HEK293T (cell line): Measurements from ENCODE around the gene OCRL.
"Not testable (repeated sequence)": the region's sequence is repeated elsewhere in the genome, so short reads cannot be mapped to it uniquely, and the experiment has no call there.

Experiments used
- CTCF ChIA-PET: fragments of 350-600 bp; formaldehyde crosslinking; extraction: SDS; loops from one replicate; lab custom pipeline; 2021; ENCODE audit warnings: antibody characterized with exemption, inconsistent platforms; lab: Yijun Ruan, JAX
- POLR2A ChIA-PET: fragments of 350-600 bp; formaldehyde crosslinking; extraction: SDS; loops from one replicate; lab custom pipeline; 2020; ENCODE audit warnings: antibody characterized with exemption, inconsistent platforms; lab: Yijun Ruan, JAX
- DNase-seq: peaks from one replicate; pipeline ENCODE4 v3.0.0; 2012; ENCODE audit warnings: mixed read lengths; ENCODE audit errors: extremely low spot score
- ARNT ChIP-seq: fragments of 450-650 bp; IDR thresholded peaks from 2 replicates; pipeline ENCODE4 v1.6.1; 2017; ENCODE audit warnings: mild to moderate bottlenecking
- BHLHE40 ChIP-seq: fragments of 450-650 bp; IDR thresholded peaks from 2 replicates; pipeline ENCODE4 v1.6.1; 2016; ENCODE audit warnings: mild to moderate bottlenecking, moderate library complexity, borderline replicate concordance
- CTBP1 ChIP-seq: fragments of 450-650 bp; IDR thresholded peaks from 2 replicates; pipeline ENCODE4 v1.6.1; 2016; ENCODE audit warnings: borderline replicate concordance
- ELF4 ChIP-seq: fragments of 450-650 bp; IDR thresholded peaks from 2 replicates; pipeline ENCODE4 v1.6.1; 2017; ENCODE audit warnings: antibody characterized with exemption
- FOXA1 ChIP-seq: fragments of 450-650 bp; IDR thresholded peaks from 2 replicates; pipeline ENCODE4 v1.6.1; 2016; ENCODE audit warnings: mild to moderate bottlenecking
- FOXK2 ChIP-seq: fragments of 450-650 bp; IDR thresholded peaks from 2 replicates; pipeline ENCODE4 v1.6.1; 2016; ENCODE audit warnings: mild to moderate bottlenecking
- FOXM1 ChIP-seq: fragments of 450-650 bp; IDR thresholded peaks from 2 replicates; pipeline ENCODE4 v1.6.1; 2017; ENCODE audit warnings: mild to moderate bottlenecking, borderline replicate concordance
- HDGF ChIP-seq: fragments of 450-650 bp; IDR thresholded peaks from 2 replicates; pipeline ENCODE4 v1.6.1; 2017; ENCODE audit warnings: antibody characterized with exemption, borderline replicate concordance
- L3MBTL2 ChIP-seq: fragments of 450-650 bp; conservative IDR thresholded peaks from 2 replicates; pipeline ENCODE4 v1.6.1; 2016; ENCODE audit warnings: mild to moderate bottlenecking
- LEF1 ChIP-seq: fragments of 450-650 bp; IDR thresholded peaks from 2 replicates; pipeline ENCODE4 v1.6.1; 2017; ENCODE audit warnings: mild to moderate bottlenecking, borderline replicate concordance
- NFRKB ChIP-seq: fragments of 450-650 bp; IDR thresholded peaks from 2 replicates; pipeline ENCODE4 v1.6.1; 2016; ENCODE audit warnings: mild to moderate bottlenecking, moderate library complexity
- PKNOX1 ChIP-seq: fragments of 450-650 bp; IDR thresholded peaks from 2 replicates; pipeline ENCODE4 v1.6.1; 2016
- SP1 ChIP-seq: fragments of 450-650 bp; IDR thresholded peaks from 2 replicates; pipeline ENCODE4 v1.6.1; 2017
- SUZ12 ChIP-seq: fragments of 450-650 bp; IDR thresholded peaks from 2 replicates; pipeline ENCODE4 v1.6.1; 2016; ENCODE audit warnings: mild to moderate bottlenecking
- TARDBP ChIP-seq: fragments of 450-650 bp; IDR thresholded peaks from 2 replicates; pipeline ENCODE4 v1.6.1; 2016
- ZNF384 ChIP-seq: fragments of 450-650 bp; IDR thresholded peaks from 2 replicates; pipeline ENCODE4 v1.6.1; 2016

The OCRL gene

DNA sequence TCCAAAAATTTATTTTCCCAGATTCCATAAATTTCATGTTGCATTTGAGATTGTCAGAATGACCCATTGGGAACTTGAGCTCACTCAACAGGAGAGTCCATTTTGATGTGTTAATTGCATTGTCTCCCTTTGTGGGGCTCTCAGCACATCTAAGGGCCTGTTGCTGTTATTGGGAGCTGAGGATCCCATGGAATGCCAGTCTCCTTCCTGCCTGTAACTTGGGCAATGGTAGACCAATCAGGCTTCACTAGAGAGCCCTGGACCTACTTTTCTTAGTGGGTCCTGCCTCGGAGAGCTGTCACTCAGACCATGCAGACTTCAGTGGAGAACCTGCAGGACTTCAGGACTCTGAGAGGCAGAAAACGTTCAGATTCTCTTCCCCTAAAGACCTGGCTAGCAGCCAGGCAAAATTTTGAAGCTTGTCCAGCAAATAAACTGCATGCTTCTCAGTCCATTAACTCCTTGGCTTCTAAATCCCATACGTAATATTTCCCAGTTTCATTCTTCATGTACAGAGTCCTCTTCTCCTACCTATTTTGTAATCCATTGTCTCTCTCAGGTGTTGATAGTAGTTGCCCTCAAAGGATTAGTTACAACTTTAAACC, 25.1 kb downstream of the OCRL start:
- POLR2A ChIA-PET: no interaction called here
- no peak for TF ChIP-seq FOXM1
- TF ChIP-seq HDGF: no peak
- TF ChIP-seq NFRKB: no peak
- no peak for TF ChIP-seq ELF4
- TF ChIP-seq SP1: no peak
- no peak for TF ChIP-seq FOXK2
- TF ChIP-seq FOXA1: no peak
- no peak for TF ChIP-seq CTBP1
- no peak for TF ChIP-seq ZNF384
- TF ChIP-seq ARNT: no peak
- TF ChIP-seq LEF1: no peak

GRCh38 chrX:129566073-129566472, 26.0 kb downstream of the OCRL start:
- ChIA-PET POLR2A (no interaction called here), CTCF (no interaction called here)
- no peak for DNase-seq
- TF ChIP-seq BHLHE40: no peak

More for the DNA sequence above, 25.1 kb downstream of the OCRL start:
- no peak for DNase-seq
- CTCF ChIA-PET: no interaction called here

GRCh38 chrX:129568349-129568748, 28.3 kb downstream of the OCRL start:
- CTCF ChIA-PET: no interaction called here
- POLR2A ChIA-PET: no interaction called here
- no peak for DNase-seq
- TF ChIP-seq SUZ12: no peak
- no peak for TF ChIP-seq TARDBP
- no peak for TF ChIP-seq ZNF384
- no peak for TF ChIP-seq FOXA1
- no peak for TF ChIP-seq FOXM1
- TF ChIP-seq L3MBTL2: no peak
- TF ChIP-seq PKNOX1: no peak
- no peak for TF ChIP-seq HDGF
- TF ChIP-seq SP1: no peak
- no peak for TF ChIP-seq ELF4
- no peak for TF ChIP-seq BHLHE40
- no peak for TF ChIP-seq LEF1
- TF ChIP-seq CTBP1: no peak
- no peak for TF ChIP-seq ARNT

DNA sequence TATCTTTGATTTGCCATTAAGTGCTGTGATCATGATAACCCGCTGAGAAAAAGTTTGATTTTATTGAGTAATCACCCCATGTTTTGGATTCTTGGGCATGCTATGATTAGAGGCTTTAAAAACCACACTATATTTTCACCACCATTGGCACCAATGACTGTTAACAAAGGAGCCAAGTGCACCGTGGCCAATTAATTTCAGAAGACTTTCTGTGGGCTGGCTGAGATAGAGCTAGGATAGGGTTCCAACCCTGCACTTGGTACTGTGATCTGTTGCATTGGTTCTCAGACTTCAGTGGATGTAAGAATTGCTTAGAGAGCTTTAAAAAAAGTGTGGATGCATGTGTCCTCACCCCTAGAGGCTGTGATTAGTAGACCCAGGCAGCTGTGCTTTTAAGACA, 32.4 kb downstream of the OCRL start:
- ChIA-PET POLR2A (interaction anchor here (1.3 kb wide), 1 partner anchor 28 kb away, joined by 3 read pairs; no protein-coding TSS in a partner anchor), CTCF (no interaction called here)
- TF ChIP-seq BHLHE40: no peak
- no peak for TF ChIP-seq SP1
- TF ChIP-seq NFRKB: no peak
- no peak for TF ChIP-seq LEF1
- no peak for TF ChIP-seq FOXK2
- TF ChIP-seq FOXA1: no peak
- no peak for TF ChIP-seq L3MBTL2
- no peak for TF ChIP-seq HDGF
- TF ChIP-seq CTBP1: no peak
- DNase-seq: no peak

DNA sequence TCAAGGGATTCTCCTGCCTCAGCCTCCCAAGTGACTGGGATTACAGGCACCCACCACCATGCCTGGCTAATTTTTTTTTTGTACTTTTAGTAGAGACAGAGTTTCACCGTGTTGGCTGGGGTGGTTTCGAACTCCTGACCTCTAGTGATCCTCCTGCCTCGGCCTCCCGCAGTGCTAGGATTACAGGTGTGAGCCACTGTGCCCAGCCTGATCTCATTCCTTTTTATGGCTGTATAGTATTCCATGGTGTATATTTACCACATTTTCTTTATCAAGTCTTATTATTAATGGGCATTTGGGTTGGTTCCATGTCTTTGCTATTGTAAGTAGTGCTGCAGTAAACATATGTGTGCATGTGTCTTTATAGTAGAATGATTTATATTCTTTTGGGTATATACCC, 33.6 kb downstream of the OCRL start:
- DNase-seq, POLR2A ChIA-PET, CTCF ChIA-PET: not testable (repeated sequence)

- no peak for DNase-seq
- no peak for TF ChIP-seq FOXM1
- no peak for TF ChIP-seq ZNF384
- TF ChIP-seq BHLHE40: no peak
- TF ChIP-seq TARDBP: no peak
- no peak for TF ChIP-seq FOXK2
- no peak for TF ChIP-seq ARNT
- no peak for TF ChIP-seq FOXA1
- no peak for TF ChIP-seq LEF1
- TF ChIP-seq ELF4: no peak
- no peak for TF ChIP-seq PKNOX1
- TF ChIP-seq HDGF: no peak
- no peak for TF ChIP-seq L3MBTL2
- no peak for TF ChIP-seq CTBP1
- no peak for TF ChIP-seq SUZ12
- TF ChIP-seq SP1: no peak
- no peak for TF ChIP-seq NFRKB
- ChIA-PET POLR2A (no interaction called here), CTCF (no interaction called here)
These were observed 34.2 kb downstream of the OCRL start for GRCh38 chrX:129574214-129574613.

GRCh38 chrX:129576539-129576938, 36.5 kb downstream of the OCRL start:
- POLR2A ChIA-PET: no interaction called here
- CTCF ChIA-PET: no interaction called here
- DNase-seq: no peak

GRCh38 chrX:129577473-129577872, 37.4 kb downstream of the OCRL start:
- ChIA-PET CTCF (no interaction called here), POLR2A (no interaction called here)

More at GRCh38 chrX:129576539-129576938, 36.5 kb downstream of the OCRL start:
- TF ChIP-seq TARDBP: no peak
- no peak for TF ChIP-seq FOXK2
- no peak for TF ChIP-seq LEF1

More at GRCh38 chrX:129577473-129577872, 37.4 kb downstream of the OCRL start:
- no peak for TF ChIP-seq FOXA1
- no peak for TF ChIP-seq PKNOX1
- no peak for TF ChIP-seq SUZ12
- no peak for TF ChIP-seq ELF4
- TF ChIP-seq HDGF: no peak
- TF ChIP-seq SP1: no peak
- no peak for TF ChIP-seq LEF1
- no peak for TF ChIP-seq CTBP1
- no peak for TF ChIP-seq BHLHE40
- TF ChIP-seq TARDBP: no peak
- no peak for TF ChIP-seq ZNF384
- no peak for TF ChIP-seq ARNT
- TF ChIP-seq FOXK2: no peak
- TF ChIP-seq FOXM1: no peak
- TF ChIP-seq L3MBTL2: no peak
- no peak for TF ChIP-seq NFRKB
- DNase-seq: no peak
